ENCODE data around the gene PAX6. TPM values are rescaled to one million over a fixed set of nuclear protein-coding genes. Genes with fewer than 3 reads are reported as not detected.

Gene PAX6
- total RNA-seq (2012; rRNA removed) (not detected in 2 replicates), polyA plus RNA-seq (2012; rRNA removed) (not detected in 2 replicates), Bru-seq, nascent RNA (not detected), BruChase-seq, experiment 1, labeled RNA remaining after a 6-hour chase (not detected), BruChase-seq, experiment 2, labeled RNA remaining after a 2-hour chase (not detected)
- polyA plus RNA-seq (2012; cell fraction: cytosol; rRNA removed) = not detected in 2 replicates
- not detected in 2 replicates for polyA plus RNA-seq (2012; cell fraction: nucleus; rRNA removed; ENCODE audit: low replicate concordance)
- long read RNA-seq = 0 reads

DNA sequence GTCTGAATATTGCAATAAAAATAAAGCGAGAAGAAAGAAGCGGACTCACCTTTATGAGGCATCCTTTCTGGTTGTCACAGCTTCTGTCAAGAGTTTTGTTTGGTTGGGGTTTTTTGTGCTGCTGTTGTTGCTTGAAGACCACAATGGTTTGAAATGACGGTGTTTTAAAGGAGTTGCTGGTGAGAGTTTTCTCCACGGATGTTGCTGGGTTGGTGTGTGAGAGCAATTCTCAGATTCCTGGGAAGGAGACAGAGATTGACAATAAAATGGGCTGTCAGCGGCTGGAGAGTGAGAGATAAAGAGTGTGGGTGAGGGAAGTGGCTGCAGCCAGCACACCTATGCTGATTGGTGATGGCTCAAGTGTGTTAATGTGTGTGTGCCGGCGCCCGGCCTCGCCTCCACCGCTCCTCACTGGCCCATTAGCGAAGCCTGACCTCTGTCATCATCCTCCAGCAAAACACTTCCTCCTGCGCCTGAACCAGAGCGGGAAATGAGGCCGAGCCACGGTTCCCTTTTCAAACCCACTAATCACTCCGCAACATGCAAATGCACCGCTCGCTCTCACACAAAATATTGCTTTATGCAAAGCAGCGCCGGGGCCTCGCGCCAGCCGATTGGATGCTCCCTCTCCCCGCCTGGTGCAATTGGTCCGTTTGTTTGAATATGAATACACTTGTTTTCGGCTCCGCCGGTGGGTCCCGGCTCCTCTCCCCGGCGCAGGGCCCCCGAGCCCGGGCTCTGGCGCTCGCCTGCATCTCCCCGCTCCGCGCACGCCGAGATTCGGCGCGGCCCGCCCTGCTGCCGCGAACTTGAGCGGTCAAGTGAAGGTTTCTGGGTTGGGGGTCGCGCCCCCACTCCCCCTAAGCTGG is at the start of gene PAX6:
PAX6 (minus strand) TSS at position 544 of the 869 bp plus-strand sequence. CDS start 4,911 bp downstream, outside the sequence.
- 0 out of 2 replicates have a peak, but pooled peaks have one; percentile 10 for ATAC-seq (ENCODE audit: low read depth)
- H2BK15ac ChIP-seq (ENCODE audit: low read depth, low read length) = no peak within 1 kb of the TSS
- no peak within 1 kb of the TSS for H3K9ac ChIP-seq (ENCODE audit: low read depth, low read length)
- H3K9me3 ChIP-seq (ENCODE audit: control insufficient read depth, insufficient read depth, low read length) = peaks cover 6% of the 10 kb centered on the region
- intact Hi-C loops (cut with micrococcal nuclease) (no loop called here), dilution Hi-C loops (cut with HindIII; ENCODE audit: low sequenced_read_pairs, unreplicated experiment) (no loop called here), in situ Hi-C loops (cut with MboI; ENCODE audit: low sequenced_read_pairs) (no loop called here)
- H2AFZ ChIP-seq (replicated peaks; ENCODE audit: low read length, poor library complexity) = peak within 1 kb of the TSS; percentile 84
- no peak within 1 kb of the TSS for H3K4ac ChIP-seq (ENCODE audit: low read depth, low read length)
- no peak within 1 kb of the TSS for H2AK9ac ChIP-seq (replicated peaks; ENCODE audit: low read depth, low read length, poor library complexity)
- no peaks in the 10 kb centered on the region for H3K36me3 ChIP-seq (ENCODE audit: control insufficient read depth, insufficient read depth, low read length)
- H4K20me1 ChIP-seq (ENCODE audit: insufficient read depth, low read length) = peaks cover 15% of the 10 kb centered on the region
- H3K27me3 ChIP-seq (ENCODE audit: control insufficient read depth, insufficient read depth, low read length) = peaks cover 99% of the 10 kb centered on the region
- no peaks in the 10 kb centered on the region; the same call in 1 of the 2 replicates for H3K4me1 ChIP-seq (ENCODE audit: control insufficient read depth, insufficient read depth, low read length)
- H3K79me1 ChIP-seq (ENCODE audit: low read depth in 1 of 2, low read length in 2 of 2) = no peaks in the 10 kb centered on the region
- no peak within 1 kb of the TSS for H2AK5ac ChIP-seq (ENCODE audit: low read depth, low read length)
- no peak within 1 kb of the TSS for H3K14ac ChIP-seq (replicated peaks; ENCODE audit: low read depth, low read length)
- H3K9me1 ChIP-seq (ENCODE audit: insufficient read depth, low read length) = no peaks in the 10 kb centered on the region
- H3K27ac ChIP-seq (ENCODE audit: insufficient read depth, low read length) = no peak within 1 kb of the TSS
- ChIA-PET POLR2A (ENCODE audit: unreplicated experiment) (no interaction called here), CTCF (no interaction called here)
- H2BK5ac ChIP-seq (ENCODE audit: low read depth, low read length, poor library complexity, severe bottlenecking) = no peak within 1 kb of the TSS
- no peak within 1 kb of the TSS for H4K5ac ChIP-seq (ENCODE audit: low read depth, low read length)
- peak within 1 kb of the TSS; percentile 69 for H3K4me2 ChIP-seq (ENCODE audit: low read depth, low read length)
- no TSS peak for BruUV-seq (replicated peaks)
- H3K4me3 ChIP-seq (ENCODE audit: insufficient read depth, low read depth, low read length) = peak within 1 kb of the TSS; percentile 33
- H3K56ac ChIP-seq (ENCODE audit: extremely low read depth, insufficient read depth, low read length) = no peak within 1 kb of the TSS
- WGBS, 2 experiments (ENCODE audit: extremely low coverage in 2 of 2, insufficient read length in 1 of 2) = 3% methylated on average over 10 of the region's 49 CpGs; no CpG with 5 or more reads in 1 of the 2 experiments
- H4K91ac ChIP-seq (ENCODE audit: insufficient read depth, low read depth, low read length) = no peak within 1 kb of the TSS
- H4K8ac ChIP-seq (ENCODE audit: low read depth in 2 of 2, low read length in 2 of 2) = no peak within 1 kb of the TSS
- peak; percentile 19 for DNase-seq
- H3K18ac ChIP-seq (ENCODE audit: low read depth, low read length) = no peak within 1 kb of the TSS
- no peak within 1 kb of the TSS for H3K23ac ChIP-seq (ENCODE audit: low read depth, low read length)
- no peak within 1 kb of the TSS for H2BK20ac ChIP-seq (ENCODE audit: low read depth, low read length)
- no peak within 1 kb of the TSS for H2BK120ac ChIP-seq (ENCODE audit: low read depth, low read length)
- TF ChIP-seq POLR2A (IDR thresholded peaks at IDR 0.05; ENCODE audit: low read depth, low read length) (no peak), RAD21 (IDR thresholded peaks at IDR 0.05; ENCODE audit: low read length) (no peak), SMC3 (IDR thresholded peaks at IDR 0.05; ENCODE audit: low read depth, low read length) (no peak), MXI1 (IDR thresholded peaks at IDR 0.05; ENCODE audit: borderline replicate concordance, low read depth, low read length) (no peak), RCOR1 (IDR thresholded peaks at IDR 0.05; ENCODE audit: insufficient replicate concordance, low read length) (no peak), FOS (IDR thresholded peaks at IDR 0.05; ENCODE audit: low read depth, low read length) (no peak), NFE2L2 (IDR thresholded peaks at IDR 0.05; ENCODE audit: low read depth, low read length) (no peak), CHD1 (IDR thresholded peaks at IDR 0.05; ENCODE audit: low read depth, low read length) (no peak), BHLHE40 (IDR thresholded peaks at IDR 0.05; ENCODE audit: low read depth, low read length) (no peak), MAFK (IDR thresholded peaks at IDR 0.05; ENCODE audit: low read depth, low read length) (no peak)
- TF ChIP-seq, protein P1, sequence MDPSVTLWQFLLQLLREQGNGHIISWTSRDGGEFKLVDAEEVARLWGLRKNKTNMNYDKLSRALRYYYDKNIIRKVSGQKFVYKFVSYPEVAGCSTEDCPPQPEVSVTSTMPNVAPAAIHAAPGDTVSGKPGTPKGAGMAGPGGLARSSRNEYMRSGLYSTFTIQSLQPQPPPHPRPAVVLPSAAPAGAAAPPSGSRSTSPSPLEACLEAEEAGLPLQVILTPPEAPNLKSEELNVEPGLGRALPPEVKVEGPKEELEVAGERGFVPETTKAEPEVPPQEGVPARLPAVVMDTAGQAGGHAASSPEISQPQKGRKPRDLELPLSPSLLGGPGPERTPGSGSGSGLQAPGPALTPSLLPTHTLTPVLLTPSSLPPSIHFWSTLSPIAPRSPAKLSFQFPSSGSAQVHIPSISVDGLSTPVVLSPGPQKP (IDR thresholded peaks at IDR 0.05; ENCODE audit: borderline replicate concordance, low read depth, low read length) = no peak
- TF ChIP-seq, protein P2, sequence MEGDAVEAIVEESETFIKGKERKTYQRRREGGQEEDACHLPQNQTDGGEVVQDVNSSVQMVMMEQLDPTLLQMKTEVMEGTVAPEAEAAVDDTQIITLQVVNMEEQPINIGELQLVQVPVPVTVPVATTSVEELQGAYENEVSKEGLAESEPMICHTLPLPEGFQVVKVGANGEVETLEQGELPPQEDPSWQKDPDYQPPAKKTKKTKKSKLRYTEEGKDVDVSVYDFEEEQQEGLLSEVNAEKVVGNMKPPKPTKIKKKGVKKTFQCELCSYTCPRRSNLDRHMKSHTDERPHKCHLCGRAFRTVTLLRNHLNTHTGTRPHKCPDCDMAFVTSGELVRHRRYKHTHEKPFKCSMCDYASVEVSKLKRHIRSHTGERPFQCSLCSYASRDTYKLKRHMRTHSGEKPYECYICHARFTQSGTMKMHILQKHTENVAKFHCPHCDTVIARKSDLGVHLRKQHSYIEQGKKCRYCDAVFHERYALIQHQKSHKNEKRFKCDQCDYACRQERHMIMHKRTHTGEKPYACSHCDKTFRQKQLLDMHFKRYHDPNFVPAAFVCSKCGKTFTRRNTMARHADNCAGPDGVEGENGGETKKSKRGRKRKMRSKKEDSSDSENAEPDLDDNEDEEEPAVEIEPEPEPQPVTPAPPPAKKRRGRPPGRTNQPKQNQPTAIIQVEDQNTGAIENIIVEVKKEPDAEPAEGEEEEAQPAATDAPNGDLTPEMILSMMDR (conservative IDR thresholded peaks at IDR 0.05; ENCODE audit: low read depth, low read length) = no peak
- TF ChIP-seq, protein P3, sequence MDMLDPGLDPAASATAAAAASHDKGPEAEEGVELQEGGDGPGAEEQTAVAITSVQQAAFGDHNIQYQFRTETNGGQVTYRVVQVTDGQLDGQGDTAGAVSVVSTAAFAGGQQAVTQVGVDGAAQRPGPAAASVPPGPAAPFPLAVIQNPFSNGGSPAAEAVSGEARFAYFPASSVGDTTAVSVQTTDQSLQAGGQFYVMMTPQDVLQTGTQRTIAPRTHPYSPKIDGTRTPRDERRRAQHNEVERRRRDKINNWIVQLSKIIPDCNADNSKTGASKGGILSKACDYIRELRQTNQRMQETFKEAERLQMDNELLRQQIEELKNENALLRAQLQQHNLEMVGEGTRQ (IDR thresholded peaks at IDR 0.05; ENCODE audit: low read depth, low read length) = no peak

All from IMR-90 (cell line).